ENCODE results near the gene CBS.
"Not testable (repeated sequence)": the region's sequence is repeated elsewhere in the genome, so short reads cannot be mapped to it uniquely, and the experiment has no call there.

The CBS gene

DNA sequence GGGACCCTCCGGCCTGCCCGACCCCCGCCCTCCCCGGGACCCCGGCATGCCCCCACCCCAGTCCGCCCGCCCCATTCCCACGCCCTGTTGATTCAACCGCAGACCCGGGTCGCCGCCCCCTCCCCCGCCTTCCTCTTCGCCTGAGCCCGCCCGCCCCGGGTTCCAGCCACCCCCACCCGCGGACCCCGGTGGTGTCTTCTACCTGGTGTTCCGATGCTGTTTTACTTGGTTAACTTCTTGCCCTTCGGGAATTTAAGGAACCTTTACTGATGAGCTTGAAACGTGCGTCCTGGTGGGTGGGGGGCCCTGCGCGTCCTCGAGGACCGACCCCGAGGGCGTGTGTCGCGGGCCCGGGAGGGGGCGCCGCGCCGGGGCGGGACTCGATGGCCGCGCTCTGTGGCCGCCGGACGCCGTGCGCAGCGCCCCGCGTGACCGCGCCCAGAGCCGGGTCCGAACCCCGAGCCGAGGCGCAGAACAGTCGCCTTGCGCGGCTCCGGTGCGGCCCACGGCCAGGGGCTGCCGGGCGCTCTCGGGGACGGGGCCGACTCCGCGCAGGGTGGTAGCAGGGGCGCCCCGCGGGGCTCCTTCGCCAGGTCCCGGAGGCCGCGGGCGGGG lies 495 bp upstream of the CBS start:
- in situ Hi-C loops (cut with HindIII; ENCODE audit: low sequenced_read_pairs); DNase-seq (ENCODE audit: low read depth, low spot score): not testable (repeated sequence)

DNA sequence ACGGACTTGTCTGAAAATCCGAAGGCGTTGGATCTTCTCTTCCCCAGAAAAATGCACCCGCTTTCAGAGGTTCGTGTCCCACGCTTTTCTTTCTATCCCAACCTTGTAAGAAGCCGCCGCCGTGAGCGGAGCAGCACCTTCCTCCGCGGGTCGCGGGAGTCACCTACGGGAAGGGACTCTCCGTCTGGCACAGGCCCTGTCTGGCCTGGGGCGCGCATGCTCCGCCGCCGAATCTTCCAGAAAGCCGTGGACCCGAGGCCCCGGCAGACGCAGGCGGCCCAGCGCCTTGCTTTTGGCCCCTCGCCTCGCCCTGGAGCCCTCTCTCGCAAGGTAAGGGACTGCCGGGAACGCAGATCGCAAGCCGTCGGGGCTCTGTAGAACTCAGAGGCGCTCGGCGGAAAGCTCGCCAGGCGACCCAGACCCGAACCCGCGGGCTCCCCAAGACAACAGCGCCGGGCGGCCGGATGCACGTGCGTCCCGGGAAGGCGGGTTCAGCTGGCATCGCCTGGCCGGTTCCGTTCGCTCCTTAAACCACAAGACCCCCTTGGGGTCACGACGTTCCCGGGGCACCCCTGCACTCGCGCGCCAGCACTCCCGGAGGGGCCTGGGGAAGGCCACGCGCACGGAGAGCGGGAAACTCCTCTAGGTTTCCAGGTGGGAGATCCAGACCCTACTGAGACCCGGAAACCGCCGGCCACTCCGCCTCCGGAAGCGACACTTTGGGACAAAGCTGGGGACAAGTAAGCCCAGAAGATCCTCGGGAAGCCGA lies 1.1 kb downstream of the CBS start:
- in situ Hi-C loops (cut with HindIII; ENCODE audit: low sequenced_read_pairs); DNase-seq (ENCODE audit: low read depth, low spot score); H3K4me3 ChIP-seq (ENCODE audit: low read depth, low read length): not testable (repeated sequence)

More for the DNA sequence above, 495 bp upstream of the CBS start:
- not testable (repeated sequence) for H3K4me3 ChIP-seq (ENCODE audit: low read depth, low read length)

- H3K4me3 ChIP-seq (ENCODE audit: low read depth, low read length); in situ Hi-C loops (cut with HindIII; ENCODE audit: low sequenced_read_pairs); DNase-seq (ENCODE audit: low read depth, low spot score): not testable (repeated sequence)
Measured at GRCh38 chr21:43072742-43073141, 2.9 kb downstream of the CBS start.

DNA sequence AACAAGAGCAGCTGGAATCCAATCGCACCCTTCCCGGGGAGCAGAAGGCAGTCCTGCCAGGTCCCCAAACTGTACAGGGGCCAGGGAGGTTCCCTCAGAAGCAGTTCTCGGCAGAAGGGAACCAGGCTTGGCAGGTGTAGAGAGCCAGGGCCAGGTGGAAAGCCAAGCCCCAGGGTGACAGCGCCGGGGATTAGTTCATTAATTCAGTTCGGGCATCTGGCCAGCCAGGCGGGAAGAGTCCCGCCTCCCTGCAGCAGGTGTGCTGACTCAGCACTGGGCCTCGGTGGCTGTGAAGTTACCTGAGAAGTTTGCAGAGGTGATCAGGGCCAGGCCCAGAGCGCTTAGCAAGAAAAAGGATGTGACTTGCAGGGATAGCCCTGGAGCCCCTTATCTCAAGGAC lies 6.0 kb downstream of the CBS start:
- DNase-seq (ENCODE audit: low read depth, low spot score); H3K4me3 ChIP-seq (ENCODE audit: low read depth, low read length); in situ Hi-C loops (cut with HindIII; ENCODE audit: low sequenced_read_pairs): not testable (repeated sequence)

DNA sequence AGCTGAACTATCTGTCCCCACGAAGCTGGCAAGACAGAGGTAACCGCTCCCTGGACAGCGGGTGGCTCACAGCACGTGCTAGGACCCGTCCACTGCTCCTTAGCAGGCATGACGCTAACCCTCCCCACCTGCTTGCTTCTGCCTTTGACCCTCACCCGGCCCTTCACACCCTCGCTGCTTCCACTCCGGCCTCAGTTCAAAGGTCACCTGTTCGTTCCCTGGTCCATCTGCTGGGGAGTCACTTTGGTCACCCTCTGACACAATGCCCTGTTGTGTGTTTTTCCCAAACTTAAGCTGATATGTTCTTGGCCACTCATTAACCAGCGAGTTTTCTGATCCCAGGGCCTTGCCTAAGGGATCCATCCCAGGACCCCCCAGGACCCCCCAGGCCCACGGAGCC lies 7.6 kb downstream of the CBS start:
- in situ Hi-C loops (cut with HindIII; ENCODE audit: low sequenced_read_pairs); H3K4me3 ChIP-seq (ENCODE audit: low read depth, low read length); DNase-seq (ENCODE audit: low read depth, low spot score): not testable (repeated sequence)

- DNase-seq (ENCODE audit: low read depth, low spot score); H3K4me3 ChIP-seq (ENCODE audit: low read depth, low read length); in situ Hi-C loops (cut with HindIII; ENCODE audit: low sequenced_read_pairs): not testable (repeated sequence)
Measured at GRCh38 chr21:43066690-43067089, 8.9 kb downstream of the CBS start.

DNA sequence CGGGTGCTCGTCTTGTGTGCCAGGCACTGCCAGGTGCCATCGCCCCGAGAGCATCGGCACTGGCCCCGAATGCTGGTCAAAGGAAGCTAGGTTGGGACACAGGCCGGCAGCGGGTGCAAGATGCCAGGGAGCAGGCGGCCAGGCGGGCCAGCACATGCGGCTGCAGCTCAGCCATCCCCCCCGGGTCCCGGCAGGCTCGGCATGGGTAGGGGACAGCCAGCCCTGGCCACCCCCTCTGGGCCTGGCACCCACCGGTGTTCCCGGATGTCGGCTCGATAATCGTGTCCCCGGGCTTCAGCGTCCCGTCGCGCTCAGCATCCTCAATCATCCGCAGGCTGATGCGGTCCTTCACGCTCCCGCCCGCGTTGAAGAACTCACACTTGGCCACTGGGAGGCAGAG lies 9.6 kb downstream of the CBS start:
- in situ Hi-C loops (cut with HindIII; ENCODE audit: low sequenced_read_pairs); DNase-seq (ENCODE audit: low read depth, low spot score); H3K4me3 ChIP-seq (ENCODE audit: low read depth, low read length): not testable (repeated sequence)

DNA sequence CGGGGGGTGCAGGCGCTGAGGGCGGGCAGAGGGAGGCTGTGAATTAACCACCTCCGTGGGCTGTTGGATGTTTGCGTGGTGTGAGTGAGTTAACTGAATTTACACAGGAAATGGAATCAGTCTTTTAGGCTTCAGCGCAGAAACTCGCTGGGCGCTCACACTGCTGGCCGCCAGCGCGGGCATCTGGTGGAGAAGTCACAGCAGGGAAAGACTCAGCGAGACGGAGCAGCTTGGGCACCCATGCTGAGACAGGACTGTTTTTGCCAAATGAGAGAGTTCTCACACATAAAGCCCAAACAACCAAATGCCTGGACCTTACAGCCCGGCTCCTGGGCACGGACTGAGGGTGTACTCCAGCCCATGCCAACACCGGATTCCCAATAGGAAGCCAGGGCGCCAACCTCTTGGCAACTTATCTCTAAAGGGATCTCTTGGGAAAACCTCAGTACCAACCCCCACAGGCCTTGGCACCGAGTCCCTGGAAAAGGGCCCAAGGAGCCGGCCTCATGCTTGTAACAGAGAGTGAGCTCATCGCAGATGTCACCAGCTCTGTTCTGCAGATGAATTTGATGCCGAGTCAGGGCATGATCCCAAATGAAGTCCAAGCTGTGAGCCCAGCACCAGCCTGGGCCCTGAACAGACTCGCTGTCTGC lies 11.2 kb downstream of the CBS start:
- in situ Hi-C loops (cut with HindIII; ENCODE audit: low sequenced_read_pairs); DNase-seq (ENCODE audit: low read depth, low spot score); H3K4me3 ChIP-seq (ENCODE audit: low read depth, low read length): not testable (repeated sequence)

- DNase-seq (ENCODE audit: low read depth, low spot score); in situ Hi-C loops (cut with HindIII; ENCODE audit: low sequenced_read_pairs); H3K4me3 ChIP-seq (ENCODE audit: low read depth, low read length): not testable (repeated sequence)
Measured at GRCh38 chr21:43062955-43063664, 12.5 kb downstream of the CBS start.

DNA sequence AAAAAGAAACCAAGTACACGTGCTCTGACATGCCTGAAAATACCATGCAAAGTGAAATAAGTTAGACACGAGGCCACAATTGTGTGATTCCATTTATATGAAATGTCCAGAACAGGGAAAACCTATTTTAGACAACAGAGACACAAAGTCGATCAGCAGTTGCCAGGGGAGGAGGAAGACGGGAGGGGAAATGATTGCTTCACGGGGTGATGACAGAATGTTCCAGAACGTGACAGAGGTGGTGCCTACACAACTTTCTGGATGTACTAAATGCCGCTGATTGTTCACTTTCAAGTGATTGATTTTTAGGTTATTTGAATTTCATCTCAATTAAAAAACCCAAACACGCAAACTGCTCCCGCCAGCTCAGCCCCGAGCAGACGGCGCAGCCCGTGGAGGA lies 22.5 kb downstream of the CBS start:
- DNase-seq (ENCODE audit: low read depth, low spot score); H3K4me3 ChIP-seq (ENCODE audit: low read depth, low read length); in situ Hi-C loops (cut with HindIII; ENCODE audit: low sequenced_read_pairs): not testable (repeated sequence)

DNA sequence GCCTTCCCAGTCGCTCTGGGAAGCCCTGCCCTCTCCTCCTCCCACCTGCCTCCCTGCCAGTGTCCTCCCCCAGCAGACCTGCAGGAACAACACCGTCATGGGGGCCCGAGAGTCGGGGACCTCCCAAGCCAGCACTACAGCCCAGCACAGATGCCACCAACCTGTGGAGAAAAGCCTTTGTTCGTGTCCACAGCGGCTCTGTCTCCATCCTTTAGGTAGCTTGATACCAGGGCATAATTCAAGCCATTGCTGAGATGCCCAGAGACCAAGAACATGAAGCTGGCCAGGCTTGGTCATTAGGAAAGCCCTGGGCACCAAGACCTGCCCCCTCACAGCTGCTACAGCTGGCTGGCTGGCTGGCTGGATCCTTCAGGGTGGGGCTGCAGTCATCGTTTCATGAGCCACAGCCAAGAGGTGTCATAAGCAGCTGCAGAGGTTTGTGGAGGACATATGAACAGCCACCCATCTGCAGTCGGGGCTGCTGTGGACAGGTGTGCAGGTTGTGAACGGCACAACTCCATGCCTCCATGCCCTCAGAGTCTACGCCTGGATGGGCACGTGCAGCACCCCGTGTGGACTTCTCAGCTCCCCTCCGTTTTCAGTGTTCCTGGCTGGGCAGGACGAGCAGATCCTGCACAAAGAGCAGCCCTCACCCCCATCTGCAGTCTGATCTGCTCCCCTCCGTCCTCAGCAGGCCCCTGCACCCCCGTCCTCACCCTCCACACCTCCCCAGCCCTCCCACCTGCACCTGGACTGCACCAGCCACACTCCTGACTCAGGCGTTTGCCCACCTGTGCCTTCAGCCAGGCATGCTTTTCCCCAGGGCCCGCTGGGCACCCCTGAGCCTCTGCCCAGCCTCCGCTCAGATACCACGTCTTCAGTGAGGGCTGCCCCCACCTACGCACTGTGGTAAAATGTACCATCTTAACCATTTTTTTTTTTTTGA lies 29.5 kb downstream of the CBS start:
- H3K4me3 ChIP-seq (ENCODE audit: low read depth, low read length); DNase-seq (ENCODE audit: low read depth, low spot score); in situ Hi-C loops (cut with HindIII; ENCODE audit: low sequenced_read_pairs): not testable (repeated sequence)

GRCh38 chr21:43045165-43045875 lies 30.3 kb downstream of the CBS start:
- DNase-seq (ENCODE audit: low read depth, low spot score); H3K4me3 ChIP-seq (ENCODE audit: low read depth, low read length); in situ Hi-C loops (cut with HindIII; ENCODE audit: low sequenced_read_pairs): not testable (repeated sequence)

- in situ Hi-C loops (cut with HindIII; ENCODE audit: low sequenced_read_pairs); DNase-seq (ENCODE audit: low read depth, low spot score); H3K4me3 ChIP-seq (ENCODE audit: low read depth, low read length): not testable (repeated sequence)
Measured at GRCh38 chr21:43044547-43044946, 31.1 kb downstream of the CBS start.

GRCh38 chr21:43043291-43043690 lies 32.3 kb downstream of the CBS start:
- in situ Hi-C loops (cut with HindIII; ENCODE audit: low sequenced_read_pairs); H3K4me3 ChIP-seq (ENCODE audit: low read depth, low read length); DNase-seq (ENCODE audit: low read depth, low spot score): not testable (repeated sequence)

DNA sequence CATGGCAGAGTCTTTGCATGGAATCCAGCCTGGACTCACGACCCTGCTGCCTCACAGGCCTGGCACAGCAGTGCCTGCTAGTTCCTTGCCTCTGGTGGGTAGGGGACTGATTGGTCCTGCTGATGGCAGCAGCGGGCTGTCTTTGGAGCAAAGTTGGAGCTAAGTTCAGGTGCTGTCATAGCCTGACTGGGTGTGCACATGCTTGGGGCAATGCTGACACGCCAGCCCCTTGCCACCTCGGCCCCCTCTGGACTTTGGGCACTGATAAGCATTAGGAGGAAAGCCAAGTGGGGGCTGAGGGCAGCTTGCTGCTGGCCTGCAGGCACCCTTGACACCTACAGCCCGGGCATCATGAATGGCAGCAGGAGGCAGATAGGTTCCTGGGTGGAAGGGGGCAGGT lies 33.5 kb downstream of the CBS start:
- in situ Hi-C loops (cut with HindIII; ENCODE audit: low sequenced_read_pairs); DNase-seq (ENCODE audit: low read depth, low spot score); H3K4me3 ChIP-seq (ENCODE audit: low read depth, low read length): not testable (repeated sequence)

GRCh38 chr21:43038659-43039044 lies 37.0 kb downstream of the CBS start:
- in situ Hi-C loops (cut with HindIII; ENCODE audit: low sequenced_read_pairs); H3K4me3 ChIP-seq (ENCODE audit: low read depth, low read length); DNase-seq (ENCODE audit: low read depth, low spot score): not testable (repeated sequence)
